Upper lobe of left lung (tissue), 4 donors: ENCODE results near the gene LRP1B.

ENCODE experiments used
- CTCF ChIP-seq, 6 experiments: fragments of 450-650 bp in 4 of 6; fragments of 200-600 bp in 2 of 6; sonication (generic) in 2 of 6; IDR thresholded peaks; one replicate each; pipeline ENCODE4 v1.5.1; 2016 to 2019; ENCODE audit warnings: antibody characterized with exemption in 6 of 6
- EP300 ChIP-seq, 4 donors: sonication (generic); formaldehyde crosslinking; IDR thresholded peaks; one replicate each; pipeline ENCODE4 v1.5.1; 2017; ENCODE audit warnings: antibody characterized with exemption in 4 of 4, control low read depth in 2 of 4
- POLR2A ChIP-seq, 4 donors: fragments of 450-650 bp; IDR thresholded peaks; one replicate each; pipeline ENCODE4 v1.5.1; 2016 to 2017; ENCODE audit warnings: antibody characterized with exemption in 4 of 4, mild to moderate bottlenecking in 2 of 4
- POLR2AphosphoS5 ChIP-seq, 2 donors: sonication (generic); formaldehyde crosslinking; IDR thresholded peaks; one replicate each; pipeline ENCODE4 v1.5.1; 2017; ENCODE audit warnings: antibody characterized with exemption in 2 of 2

GRCh38 chr2:142045641-142046040, 85.2 kb downstream of the LRP1B start:
- no peak for TF ChIP-seq CTCF (IDR thresholded peaks at IDR 0.05)
- no peak for TF ChIP-seq POLR2A (IDR thresholded peaks at IDR 0.05)
- no peak for TF ChIP-seq POLR2AphosphoS5 (IDR thresholded peaks at IDR 0.05)
- no peak for TF ChIP-seq EP300 (IDR thresholded peaks at IDR 0.05)
